Breast epithelium (tissue), 3 donors: ENCODE data around the gene NUMBL.

Experiments
- CTCF ChIP-seq, 3 donors: fragments of 450-650 bp; IDR thresholded peaks; one replicate each; pipeline ENCODE4 v1.5.1; 2016 to 2017; ENCODE audit warnings: antibody characterized with exemption in 3 of 3, mild to moderate bottlenecking in 3 of 3, moderate library complexity in 3 of 3
- POLR2AphosphoS5 ChIP-seq, 3 donors: sonication (generic); formaldehyde crosslinking; IDR thresholded peaks; one replicate each; pipeline ENCODE4 v1.6.1; 2017; ENCODE audit warnings: antibody characterized with exemption in 3 of 3

GRCh38 chr19:40705950-40706619, 15.6 kb upstream of the NUMBL start:
- TF ChIP-seq CTCF (IDR thresholded peaks at IDR 0.05) (no peak), POLR2AphosphoS5 (IDR thresholded peaks at IDR 0.05) (no peak)
